ENCODE measurements around the gene FRMD5. TPM values are rescaled to one million over a fixed set of nuclear protein-coding genes. Genes with fewer than 3 reads are reported as not detected.
"Not testable (repeated sequence)": the region's sequence is repeated elsewhere in the genome, so short reads cannot be mapped to it uniquely, and the experiment has no call there.

Gene FRMD5
- total and polyA plus RNA-seq, 2 experiments from 2014 or later = 5.9 to 10.1 TPM

DNA sequence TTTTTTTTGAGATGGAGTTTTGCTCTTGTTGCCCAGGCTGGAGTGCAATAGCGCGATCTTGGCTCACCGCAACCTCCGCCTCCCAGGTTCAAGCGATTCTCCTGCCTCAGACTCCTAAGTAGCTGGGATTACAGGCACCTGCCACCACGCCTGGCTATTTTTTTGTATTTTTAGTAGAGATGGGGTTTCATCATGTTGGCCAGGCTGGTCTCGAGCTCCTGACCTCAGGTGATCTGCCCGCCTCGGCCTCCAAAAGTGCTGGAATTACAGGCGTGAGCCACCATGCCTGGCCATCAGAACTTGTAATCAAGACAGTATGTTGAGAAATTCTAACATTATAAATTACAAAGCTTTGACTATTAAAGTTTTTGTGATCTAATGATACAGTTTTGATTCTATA, 328.4 kb downstream of the FRMD5 start:
- not testable (repeated sequence) for ATAC-seq

DNA sequence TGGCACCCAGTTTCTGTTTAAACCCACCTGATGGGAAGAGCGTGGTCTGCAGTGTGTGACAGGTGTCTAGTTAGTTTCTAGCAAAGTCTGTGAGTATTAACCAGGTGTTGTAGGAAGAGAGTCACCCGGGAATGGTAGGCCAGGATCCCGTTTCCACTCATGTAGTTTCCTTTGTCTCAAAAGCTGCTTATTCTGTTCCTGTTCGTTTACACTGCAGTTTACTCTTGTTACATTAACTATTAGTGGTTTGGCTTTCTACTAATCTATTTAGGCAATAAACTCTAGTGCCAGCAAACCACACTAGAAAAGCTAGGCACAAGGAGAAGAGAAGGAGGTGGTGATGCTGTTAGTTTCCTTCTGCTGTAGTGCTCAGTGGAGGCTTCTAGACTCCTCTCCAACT, 335.5 kb downstream of the FRMD5 start:
- H3K36me3 Mint-ChIP-seq (ENCODE audit: low read depth) = peaks cover 6% of the 10 kb centered on the region; the same call in 2 of the 3 replicates
- no peak overlapping the region for H2AFZ ChIP-seq
- H3K27ac ChIP-seq (ENCODE audit: low read depth) = no peak overlapping the region
- ATAC-seq = no peak
- H3K27me3 Mint-ChIP-seq (ENCODE audit: insufficient read depth, low read depth, poor library complexity) = no peaks in the 10 kb centered on the region
- H3K4me2 ChIP-seq = no peak overlapping the region
- H3K4me1 ChIP-seq (ENCODE audit: insufficient read depth) = no peaks in the 10 kb centered on the region
- no peak for DNase-seq (ENCODE audit: low spot score)
- no peak overlapping the region for H3K4me3 ChIP-seq
- H3K27ac Mint-ChIP-seq = no peak overlapping the region
- no peaks in the 10 kb centered on the region for H3K9me3 Mint-ChIP-seq
- no peaks in the 10 kb centered on the region for H3K27me3 ChIP-seq (ENCODE audit: insufficient read depth)
- H3K9me2 ChIP-seq (ENCODE audit: insufficient read depth) = no peaks in the 10 kb centered on the region
- TF ChIP-seq, protein P1, sequence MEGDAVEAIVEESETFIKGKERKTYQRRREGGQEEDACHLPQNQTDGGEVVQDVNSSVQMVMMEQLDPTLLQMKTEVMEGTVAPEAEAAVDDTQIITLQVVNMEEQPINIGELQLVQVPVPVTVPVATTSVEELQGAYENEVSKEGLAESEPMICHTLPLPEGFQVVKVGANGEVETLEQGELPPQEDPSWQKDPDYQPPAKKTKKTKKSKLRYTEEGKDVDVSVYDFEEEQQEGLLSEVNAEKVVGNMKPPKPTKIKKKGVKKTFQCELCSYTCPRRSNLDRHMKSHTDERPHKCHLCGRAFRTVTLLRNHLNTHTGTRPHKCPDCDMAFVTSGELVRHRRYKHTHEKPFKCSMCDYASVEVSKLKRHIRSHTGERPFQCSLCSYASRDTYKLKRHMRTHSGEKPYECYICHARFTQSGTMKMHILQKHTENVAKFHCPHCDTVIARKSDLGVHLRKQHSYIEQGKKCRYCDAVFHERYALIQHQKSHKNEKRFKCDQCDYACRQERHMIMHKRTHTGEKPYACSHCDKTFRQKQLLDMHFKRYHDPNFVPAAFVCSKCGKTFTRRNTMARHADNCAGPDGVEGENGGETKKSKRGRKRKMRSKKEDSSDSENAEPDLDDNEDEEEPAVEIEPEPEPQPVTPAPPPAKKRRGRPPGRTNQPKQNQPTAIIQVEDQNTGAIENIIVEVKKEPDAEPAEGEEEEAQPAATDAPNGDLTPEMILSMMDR (conservative IDR thresholded peaks at IDR 0.05; ENCODE audit: low read depth in 2 of 2) = no peak
- TF ChIP-seq, protein P2, sequence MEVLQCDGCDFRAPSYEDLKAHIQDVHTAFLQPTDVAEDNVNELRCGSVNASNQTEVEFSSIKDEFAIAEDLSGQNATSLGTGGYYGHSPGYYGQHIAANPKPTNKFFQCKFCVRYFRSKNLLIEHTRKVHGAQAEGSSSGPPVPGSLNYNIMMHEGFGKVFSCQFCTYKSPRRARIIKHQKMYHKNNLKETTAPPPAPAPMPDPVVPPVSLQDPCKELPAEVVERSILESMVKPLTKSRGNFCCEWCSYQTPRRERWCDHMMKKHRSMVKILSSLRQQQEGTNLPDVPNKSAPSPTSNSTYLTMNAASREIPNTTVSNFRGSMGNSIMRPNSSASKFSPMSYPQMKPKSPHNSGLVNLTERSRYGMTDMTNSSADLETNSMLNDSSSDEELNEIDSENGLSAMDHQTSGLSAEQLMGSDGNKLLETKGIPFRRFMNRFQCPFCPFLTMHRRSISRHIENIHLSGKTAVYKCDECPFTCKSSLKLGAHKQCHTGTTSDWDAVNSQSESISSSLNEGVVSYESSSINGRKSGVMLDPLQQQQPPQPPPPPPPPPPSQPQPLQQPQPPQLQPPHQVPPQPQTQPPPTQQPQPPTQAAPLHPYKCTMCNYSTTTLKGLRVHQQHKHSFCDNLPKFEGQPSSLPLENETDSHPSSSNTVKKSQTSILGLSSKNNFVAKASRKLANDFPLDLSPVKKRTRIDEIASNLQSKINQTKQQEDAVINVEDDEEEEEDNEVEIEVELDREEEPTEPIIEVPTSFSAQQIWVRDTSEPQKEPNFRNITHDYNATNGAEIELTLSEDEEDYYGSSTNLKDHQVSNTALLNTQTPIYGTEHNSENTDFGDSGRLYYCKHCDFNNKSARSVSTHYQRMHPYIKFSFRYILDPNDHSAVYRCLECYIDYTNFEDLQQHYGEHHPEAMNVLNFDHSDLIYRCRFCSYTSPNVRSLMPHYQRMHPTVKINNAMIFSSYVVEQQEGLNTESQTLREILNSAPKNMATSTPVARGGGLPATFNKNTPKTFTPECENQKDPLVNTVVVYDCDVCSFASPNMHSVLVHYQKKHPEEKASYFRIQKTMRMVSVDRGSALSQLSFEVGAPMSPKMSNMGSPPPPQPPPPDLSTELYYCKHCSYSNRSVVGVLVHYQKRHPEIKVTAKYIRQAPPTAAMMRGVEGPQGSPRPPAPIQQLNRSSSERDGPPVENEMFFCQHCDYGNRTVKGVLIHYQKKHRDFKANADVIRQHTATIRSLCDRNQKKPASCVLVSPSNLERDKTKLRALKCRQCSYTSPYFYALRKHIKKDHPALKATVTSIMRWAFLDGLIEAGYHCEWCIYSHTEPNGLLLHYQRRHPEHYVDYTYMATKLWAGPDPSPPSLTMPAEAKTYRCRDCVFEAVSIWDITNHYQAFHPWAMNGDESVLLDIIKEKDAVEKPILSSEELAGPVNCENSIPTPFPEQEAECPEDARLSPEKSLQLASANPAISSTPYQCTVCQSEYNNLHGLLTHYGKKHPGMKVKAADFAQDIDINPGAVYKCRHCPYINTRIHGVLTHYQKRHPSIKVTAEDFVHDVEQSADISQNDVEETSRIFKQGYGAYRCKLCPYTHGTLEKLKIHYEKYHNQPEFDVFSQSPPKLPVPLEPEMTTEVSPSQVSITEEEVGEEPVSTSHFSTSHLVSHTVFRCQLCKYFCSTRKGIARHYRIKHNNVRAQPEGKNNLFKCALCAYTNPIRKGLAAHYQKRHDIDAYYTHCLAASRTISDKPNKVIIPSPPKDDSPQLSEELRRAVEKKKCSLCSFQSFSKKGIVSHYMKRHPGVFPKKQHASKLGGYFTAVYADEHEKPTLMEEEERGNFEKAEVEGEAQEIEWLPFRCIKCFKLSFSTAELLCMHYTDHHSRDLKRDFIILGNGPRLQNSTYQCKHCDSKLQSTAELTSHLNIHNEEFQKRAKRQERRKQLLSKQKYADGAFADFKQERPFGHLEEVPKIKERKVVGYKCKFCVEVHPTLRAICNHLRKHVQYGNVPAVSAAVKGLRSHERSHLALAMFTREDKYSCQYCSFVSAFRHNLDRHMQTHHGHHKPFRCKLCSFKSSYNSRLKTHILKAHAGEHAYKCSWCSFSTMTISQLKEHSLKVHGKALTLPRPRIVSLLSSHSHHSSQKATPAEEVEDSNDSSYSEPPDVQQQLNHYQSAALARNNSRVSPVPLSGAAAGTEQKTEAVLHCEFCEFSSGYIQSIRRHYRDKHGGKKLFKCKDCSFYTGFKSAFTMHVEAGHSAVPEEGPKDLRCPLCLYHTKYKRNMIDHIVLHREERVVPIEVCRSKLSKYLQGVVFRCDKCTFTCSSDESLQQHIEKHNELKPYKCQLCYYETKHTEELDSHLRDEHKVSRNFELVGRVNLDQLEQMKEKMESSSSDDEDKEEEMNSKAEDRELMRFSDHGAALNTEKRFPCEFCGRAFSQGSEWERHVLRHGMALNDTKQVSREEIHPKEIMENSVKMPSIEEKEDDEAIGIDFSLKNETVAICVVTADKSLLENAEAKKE (CRISPR knock-in tag; IDR thresholded peaks at IDR 0.05) = no peak
- 0 out of 2 replicates have a peak, but pooled peaks cover 3% of the 10 kb centered on the region for H4K20me1 ChIP-seq (replicated peaks; ENCODE audit: insufficient read depth)
- no peaks in the 10 kb centered on the region for H3K4me1 Mint-ChIP-seq
- H3K36me3 ChIP-seq (ENCODE audit: insufficient read depth) = peaks cover 5% of the 10 kb centered on the region; the same call in 1 of the 2 replicates
- H3K4me3 Mint-ChIP-seq = no peak overlapping the region
- no peaks in the 10 kb centered on the region for H3F3A ChIP-seq (replicated peaks; ENCODE audit: low read depth)
- H3K79me2 ChIP-seq (replicated peaks; ENCODE audit: insufficient read depth) = no peaks in the 10 kb centered on the region

More for the DNA sequence above, 328.4 kb downstream of the FRMD5 start:
- H3K9me3 Mint-ChIP-seq; H3K27me3 ChIP-seq (ENCODE audit: insufficient read depth); H3K4me3 Mint-ChIP-seq; H3K27ac ChIP-seq (ENCODE audit: low read depth); H3K27ac Mint-ChIP-seq; H3K36me3 ChIP-seq (ENCODE audit: insufficient read depth); H3K79me2 ChIP-seq (replicated peaks; ENCODE audit: insufficient read depth); H3F3A ChIP-seq (replicated peaks; ENCODE audit: low read depth); H3K4me1 ChIP-seq (ENCODE audit: insufficient read depth); H3K4me2 ChIP-seq; H3K4me3 ChIP-seq; H3K4me1 Mint-ChIP-seq; H4K20me1 ChIP-seq (replicated peaks; ENCODE audit: insufficient read depth); H3K27me3 Mint-ChIP-seq (ENCODE audit: insufficient read depth, low read depth, poor library complexity); H3K9me2 ChIP-seq (ENCODE audit: insufficient read depth); DNase-seq (ENCODE audit: low spot score); H2AFZ ChIP-seq; H3K36me3 Mint-ChIP-seq (ENCODE audit: low read depth): not testable (repeated sequence)

Data from GM23338 (cell line).